Measurements from ENCODE around the gene CD109. TPM values are rescaled to one million over a fixed set of nuclear protein-coding genes. Genes with fewer than 3 reads are reported as not detected.

Gene CD109
- total RNA-seq, 1 donor from 2014 or later: 25.0 TPM

DNA sequence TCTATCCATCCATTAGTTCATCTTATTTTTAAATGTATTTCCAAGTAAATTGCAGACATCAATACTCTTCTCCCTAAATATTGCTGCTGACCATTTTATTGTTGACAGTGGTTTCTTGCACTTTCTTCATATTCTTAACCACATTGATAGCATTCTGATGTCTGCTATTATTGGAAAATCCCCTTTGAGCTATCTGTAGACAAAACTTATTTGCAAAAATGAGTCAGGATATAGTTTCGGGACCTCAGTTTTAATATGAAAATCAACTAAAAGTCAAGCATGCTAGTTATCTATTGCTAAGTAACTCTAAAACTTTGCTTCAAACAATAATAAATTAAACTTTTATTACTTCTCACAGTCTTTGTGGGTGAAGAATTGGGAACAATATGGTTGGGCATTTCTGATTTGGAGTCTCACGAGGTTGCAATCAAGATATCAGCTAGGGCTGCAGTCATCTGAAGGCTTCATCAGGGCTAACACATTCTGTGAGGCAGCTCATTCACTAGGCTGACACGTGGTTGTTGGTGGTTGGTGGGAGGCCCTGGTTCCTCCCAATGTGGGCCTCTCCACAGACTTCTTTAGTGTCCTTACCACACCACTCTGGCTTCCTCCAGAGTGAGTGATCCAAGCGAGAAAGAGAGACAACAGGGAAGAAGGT, 32.7 kb downstream of the CD109 start:
- no peaks in the 10 kb centered on the region for H3K36me3 ChIP-seq
- TF ChIP-seq, protein P1, sequence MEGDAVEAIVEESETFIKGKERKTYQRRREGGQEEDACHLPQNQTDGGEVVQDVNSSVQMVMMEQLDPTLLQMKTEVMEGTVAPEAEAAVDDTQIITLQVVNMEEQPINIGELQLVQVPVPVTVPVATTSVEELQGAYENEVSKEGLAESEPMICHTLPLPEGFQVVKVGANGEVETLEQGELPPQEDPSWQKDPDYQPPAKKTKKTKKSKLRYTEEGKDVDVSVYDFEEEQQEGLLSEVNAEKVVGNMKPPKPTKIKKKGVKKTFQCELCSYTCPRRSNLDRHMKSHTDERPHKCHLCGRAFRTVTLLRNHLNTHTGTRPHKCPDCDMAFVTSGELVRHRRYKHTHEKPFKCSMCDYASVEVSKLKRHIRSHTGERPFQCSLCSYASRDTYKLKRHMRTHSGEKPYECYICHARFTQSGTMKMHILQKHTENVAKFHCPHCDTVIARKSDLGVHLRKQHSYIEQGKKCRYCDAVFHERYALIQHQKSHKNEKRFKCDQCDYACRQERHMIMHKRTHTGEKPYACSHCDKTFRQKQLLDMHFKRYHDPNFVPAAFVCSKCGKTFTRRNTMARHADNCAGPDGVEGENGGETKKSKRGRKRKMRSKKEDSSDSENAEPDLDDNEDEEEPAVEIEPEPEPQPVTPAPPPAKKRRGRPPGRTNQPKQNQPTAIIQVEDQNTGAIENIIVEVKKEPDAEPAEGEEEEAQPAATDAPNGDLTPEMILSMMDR (IDR thresholded peaks at IDR 0.05): no peak
- H3K9me3 ChIP-seq: no peaks in the 10 kb centered on the region
- H3K27me3 ChIP-seq (ENCODE audit: low read depth): no peaks in the 10 kb centered on the region
- H3K27ac ChIP-seq: no peak overlapping the region
- ATAC-seq (no peak), DNase-seq (no peak)
- peaks cover 10% of the 10 kb centered on the region for H3K4me1 ChIP-seq
- intact Hi-C loops (cut with DNase I): no loop called here
- H3K4me3 ChIP-seq: no peak overlapping the region

DNA sequence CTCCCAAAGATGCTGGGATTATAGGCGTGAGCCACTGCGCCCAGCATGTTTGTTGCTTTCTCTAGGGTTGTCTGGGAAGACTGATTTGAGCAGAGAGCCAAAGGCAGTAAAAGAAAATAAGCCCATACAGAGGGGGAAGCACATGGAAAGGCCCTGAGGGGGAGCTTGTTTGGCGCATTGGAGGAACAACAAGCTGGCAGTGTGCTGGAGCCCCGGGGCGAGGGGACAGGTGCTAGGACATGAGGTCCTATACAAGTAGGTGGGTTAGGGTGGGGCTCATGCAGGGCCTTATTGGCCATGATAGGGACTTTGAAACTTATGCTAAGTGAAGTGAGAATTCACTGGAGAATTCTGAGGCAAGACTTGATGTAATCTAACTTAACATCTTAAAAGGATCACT, 35.3 kb downstream of the CD109 start:
- Histone ChIP-seq H3K27ac (no peak overlapping the region), H3K9me3 (no peaks in the 10 kb centered on the region), H3K27me3 (ENCODE audit: low read depth) (no peaks in the 10 kb centered on the region), H3K4me3 (no peak overlapping the region), H3K4me1 (no peaks in the 10 kb centered on the region), H3K36me3 (no peaks in the 10 kb centered on the region)
- intact Hi-C loops (cut with DNase I): loop anchor here (10.0 kb wide), 1 partner anchor 56 kb away; no protein-coding TSS in a partner anchor
- no peak for ATAC-seq
- no peak for DNase-seq
- TF ChIP-seq, protein P1 (IDR thresholded peaks at IDR 0.05): no peak

DNA sequence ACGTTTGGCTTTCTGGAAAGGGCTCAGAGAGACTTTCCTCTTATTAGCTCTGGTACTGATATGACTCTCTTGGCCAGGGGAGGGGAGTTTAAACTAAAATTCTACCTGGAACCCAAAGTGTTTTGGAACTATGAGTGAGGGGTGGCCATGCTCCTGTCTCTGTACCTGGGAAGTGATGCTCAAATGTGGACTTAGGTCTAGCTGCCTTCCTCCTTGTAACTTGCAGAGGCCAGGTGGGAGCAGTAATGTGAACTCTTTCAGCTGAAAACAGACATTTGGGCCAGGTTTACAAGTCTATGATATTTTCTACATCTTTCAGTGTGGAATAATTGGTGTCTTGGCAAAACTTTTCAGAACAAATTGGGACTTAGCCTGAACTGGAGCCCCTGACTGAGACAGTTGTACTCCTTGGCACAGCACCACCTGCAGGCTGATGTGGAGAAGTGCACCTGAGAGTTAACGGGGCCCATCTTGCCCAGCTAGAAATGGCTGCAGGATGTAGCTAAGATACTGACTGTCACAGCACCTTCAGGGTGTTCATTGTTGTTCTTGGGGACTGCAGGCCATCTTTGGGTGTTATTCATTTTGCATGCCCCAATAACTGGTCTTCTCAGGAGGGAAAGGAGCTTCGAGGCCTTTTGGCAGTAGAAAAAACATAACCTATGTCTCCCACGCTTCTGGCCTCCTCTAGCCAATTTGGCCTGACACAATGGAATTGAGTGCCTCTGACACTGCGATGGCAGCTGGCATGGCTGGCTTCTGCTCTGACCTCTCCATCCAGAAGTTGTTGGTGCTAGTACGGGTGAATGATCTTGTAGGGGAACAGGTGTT, 37.1 kb downstream of the CD109 start:
- intact Hi-C loops (cut with DNase I): loop anchor here (10.0 kb wide), 1 partner anchor 58 kb away; no protein-coding TSS in a partner anchor
- ATAC-seq (peak; percentile 91), DNase-seq (peak; percentile 51)
- TF ChIP-seq, protein P1 (IDR thresholded peaks at IDR 0.05): peak; percentile 89
- H3K27me3 ChIP-seq (ENCODE audit: low read depth): no peaks in the 10 kb centered on the region
- H3K36me3 ChIP-seq: no peaks in the 10 kb centered on the region
- no peaks in the 10 kb centered on the region for H3K9me3 ChIP-seq
- H3K4me1 ChIP-seq: no peaks in the 10 kb centered on the region
- H3K27ac ChIP-seq: no peak overlapping the region
- H3K4me3 ChIP-seq: no peak overlapping the region

DNA sequence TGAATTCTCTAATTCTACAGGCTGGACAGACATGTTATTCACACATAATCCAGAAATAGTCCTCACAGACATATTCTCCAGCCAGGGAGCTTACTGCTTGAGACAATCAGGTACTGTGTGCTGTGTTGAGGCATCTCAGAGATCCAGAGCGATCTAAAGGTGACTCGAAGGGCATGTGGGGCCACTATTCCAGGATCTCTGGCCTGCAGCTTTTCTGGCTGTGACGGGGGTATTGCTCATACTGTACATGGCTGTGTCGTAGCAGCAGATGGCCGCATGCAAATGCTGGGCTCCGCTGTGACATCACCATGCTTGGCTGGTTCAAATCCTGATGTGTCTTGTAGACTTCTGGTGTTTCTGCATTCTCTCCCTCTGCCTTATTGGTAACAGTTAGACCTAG, 37.8 kb downstream of the CD109 start:
- intact Hi-C loops (cut with DNase I): loop anchor here (10.0 kb wide), 1 partner anchor 59 kb away; no protein-coding TSS in a partner anchor
- no peak for DNase-seq
- Histone ChIP-seq H3K9me3 (no peaks in the 10 kb centered on the region), H3K36me3 (no peaks in the 10 kb centered on the region), H3K27ac (no peak overlapping the region), H3K4me3 (no peak overlapping the region), H3K4me1 (peaks cover 3% of the 10 kb centered on the region), H3K27me3 (ENCODE audit: low read depth) (no peaks in the 10 kb centered on the region)
- ATAC-seq: no peak
- TF ChIP-seq, protein P1 (IDR thresholded peaks at IDR 0.05): no peak

DNA sequence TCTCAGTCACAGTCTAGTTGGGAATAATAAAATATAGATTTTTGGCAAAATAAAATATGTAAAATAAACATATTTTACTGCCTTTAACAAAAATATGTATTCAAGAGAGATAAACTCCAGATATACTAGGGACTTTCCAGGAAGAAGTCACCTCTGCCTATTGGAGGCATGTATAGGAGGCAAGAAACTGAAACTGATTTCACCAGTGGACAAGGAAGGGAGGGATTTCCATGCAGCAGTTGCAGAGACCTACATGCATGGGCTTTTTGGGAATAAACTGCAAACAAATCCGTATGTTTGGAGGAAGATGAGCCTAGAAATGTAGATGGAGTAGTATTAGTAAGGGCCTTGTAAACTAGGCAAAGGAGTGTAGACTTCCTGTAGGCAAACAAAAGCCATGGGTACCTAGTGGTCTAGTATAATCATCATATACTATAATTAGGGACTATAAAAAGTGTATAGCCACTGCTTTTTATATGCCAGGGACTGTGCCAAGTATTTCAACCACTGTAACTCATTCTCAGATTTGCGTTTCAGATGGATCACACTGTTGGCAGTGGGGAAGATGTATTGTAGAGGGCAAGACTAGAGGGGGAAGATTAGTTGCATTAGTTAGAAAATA, 38.9 kb downstream of the CD109 start:
- no peaks in the 10 kb centered on the region for H3K9me3 ChIP-seq
- intact Hi-C loops (cut with DNase I): loop anchor here (10.0 kb wide), 1 partner anchor 60 kb away; no protein-coding TSS in a partner anchor

More for the DNA sequence above, 38.9 kb downstream of the CD109 start:
- Histone ChIP-seq H3K4me1 (peaks cover 5% of the 10 kb centered on the region), H3K27me3 (ENCODE audit: low read depth) (no peaks in the 10 kb centered on the region), H3K36me3 (no peaks in the 10 kb centered on the region), H3K4me3 (no peak overlapping the region), H3K27ac (no peak overlapping the region)
- ATAC-seq (no peak), DNase-seq (no peak)
- TF ChIP-seq, protein P1 (IDR thresholded peaks at IDR 0.05): no peak
